Transverse colon (tissue), 4 donors: Measurements from ENCODE around the gene EPB41L4B.
"Not testable (repeated sequence)": the region's sequence is repeated elsewhere in the genome, so short reads cannot be mapped to it uniquely, and the experiment has no call there.

Experiments used
- EP300 ChIP-seq: sonication (generic); formaldehyde crosslinking; IDR thresholded peaks from one replicate; pipeline ENCODE4 v1.6.1; 2017; ENCODE audit warnings: antibody characterized with exemption, low read depth
- POLR2A ChIP-seq: fragments of 450-650 bp; IDR thresholded peaks from one replicate; pipeline ENCODE4 v1.6.1; 2016; ENCODE audit warnings: antibody characterized with exemption, mild to moderate bottlenecking, moderate library complexity
- POLR2AphosphoS5 ChIP-seq, 3 donors: sonication (generic); formaldehyde crosslinking; IDR thresholded peaks; one replicate each; pipeline ENCODE4 v1.6.1; 2016; ENCODE audit warnings: antibody characterized with exemption in 3 of 3
- TF ChIP-seq, protein P1 (sequence below), 5 experiments: fragments of 200-600 bp in 3 of 5; fragments of 450-650 bp in 2 of 5; sonication (generic) in 3 of 5; IDR thresholded peaks; 1 replicate in 2 of 5; 2 replicates in 3 of 5; pipeline ENCODE4 v1.5.1; 2016 to 2017; ENCODE audit warnings: antibody characterized with exemption in 5 of 5, inconsistent platforms in 3 of 5, mild to moderate bottlenecking in 2 of 5, moderate library complexity in 1 of 5

GRCh38 chr9:109218242-109218641, 102.6 kb downstream of the EPB41L4B start:
- TF ChIP-seq, protein P1, sequence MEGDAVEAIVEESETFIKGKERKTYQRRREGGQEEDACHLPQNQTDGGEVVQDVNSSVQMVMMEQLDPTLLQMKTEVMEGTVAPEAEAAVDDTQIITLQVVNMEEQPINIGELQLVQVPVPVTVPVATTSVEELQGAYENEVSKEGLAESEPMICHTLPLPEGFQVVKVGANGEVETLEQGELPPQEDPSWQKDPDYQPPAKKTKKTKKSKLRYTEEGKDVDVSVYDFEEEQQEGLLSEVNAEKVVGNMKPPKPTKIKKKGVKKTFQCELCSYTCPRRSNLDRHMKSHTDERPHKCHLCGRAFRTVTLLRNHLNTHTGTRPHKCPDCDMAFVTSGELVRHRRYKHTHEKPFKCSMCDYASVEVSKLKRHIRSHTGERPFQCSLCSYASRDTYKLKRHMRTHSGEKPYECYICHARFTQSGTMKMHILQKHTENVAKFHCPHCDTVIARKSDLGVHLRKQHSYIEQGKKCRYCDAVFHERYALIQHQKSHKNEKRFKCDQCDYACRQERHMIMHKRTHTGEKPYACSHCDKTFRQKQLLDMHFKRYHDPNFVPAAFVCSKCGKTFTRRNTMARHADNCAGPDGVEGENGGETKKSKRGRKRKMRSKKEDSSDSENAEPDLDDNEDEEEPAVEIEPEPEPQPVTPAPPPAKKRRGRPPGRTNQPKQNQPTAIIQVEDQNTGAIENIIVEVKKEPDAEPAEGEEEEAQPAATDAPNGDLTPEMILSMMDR (IDR thresholded peaks at IDR 0.05) = not testable (repeated sequence)
- not testable (repeated sequence) for TF ChIP-seq POLR2A; POLR2AphosphoS5 (IDR thresholded peaks at IDR 0.05); EP300
